H9 (cell line): Measurements from ENCODE around the gene SCUBE2. TPM values are rescaled to one million over a fixed set of nuclear protein-coding genes. Genes with fewer than 3 reads are reported as not detected.

Source experiments
- DNase-seq: peaks from one replicate; pipeline ENCODE4 v3.0.0-alpha.2; 2017
- H2AFZ ChIP-seq: one replicate; pipeline ENCODE4 v1.6.1; 2013; ENCODE audit warnings: mild to moderate bottlenecking, low read length, control low read depth, moderate library complexity
- H2AK5ac ChIP-seq: 2 replicates; pipeline ENCODE4 v1.6.1; 2013; ENCODE audit warnings: low read length, control low read depth, mixed read lengths; ENCODE audit not compliant: insufficient read length
- H2BK120ac ChIP-seq: one replicate; pipeline ENCODE4 v1.6.1; 2013; ENCODE audit warnings: low read depth, mild to moderate bottlenecking, low read length, control low read depth, inconsistent platforms; ENCODE audit not compliant: poor library complexity, severe bottlenecking
- H2BK12ac ChIP-seq: 2 replicates; pipeline ENCODE4 v1.6.1; 2013; ENCODE audit warnings: low read length, control low read depth, mixed read lengths, low read depth; ENCODE audit not compliant: insufficient read length
- H2BK15ac ChIP-seq: 2 replicates; pipeline ENCODE4 v1.6.1; 2013; ENCODE audit warnings: low read depth, low read length, control low read depth
- H2BK20ac ChIP-seq: one replicate; pipeline ENCODE4 v1.6.1; 2013; ENCODE audit warnings: low read depth, mild to moderate bottlenecking, low read length, control low read depth, inconsistent platforms; ENCODE audit not compliant: poor library complexity, severe bottlenecking
- H2BK5ac ChIP-seq: 2 replicates; pipeline ENCODE4 v1.6.1; 2013; ENCODE audit warnings: low read length, control low read depth, mixed read lengths; ENCODE audit not compliant: insufficient read length
- H3K14ac ChIP-seq: 2 replicates; pipeline ENCODE4 v1.6.1; 2013; ENCODE audit warnings: low read length, control low read depth; ENCODE audit not compliant: insufficient read depth
- H3K18ac ChIP-seq: 2 replicates; pipeline ENCODE4 v1.6.1; 2013; ENCODE audit warnings: low read depth, mild to moderate bottlenecking, mixed read lengths, low read length, control low read depth; ENCODE audit not compliant: insufficient read length
- H3K23ac ChIP-seq: 2 replicates; pipeline ENCODE4 v1.6.1; 2013; ENCODE audit warnings: low read length, control low read depth, mixed read lengths, low read depth; ENCODE audit not compliant: insufficient read length
- H3K23me2 ChIP-seq: 2 replicates; pipeline ENCODE4 v1.6.1; 2013; ENCODE audit warnings: low read depth, mild to moderate bottlenecking, mixed read lengths, low read length, control low read depth; ENCODE audit not compliant: insufficient read length, poor library complexity, severe bottlenecking
- H3K27ac ChIP-seq: 2 replicates; pipeline ENCODE4 v1.5.1; 2013; ENCODE audit warnings: low read length, control low read depth, mixed read lengths, low read depth; ENCODE audit not compliant: insufficient read length
- H3K27me3 ChIP-seq: 2 replicates; pipeline ENCODE4 v1.6.1; 2013; ENCODE audit warnings: low read length, control low read depth, inconsistent platforms; ENCODE audit not compliant: insufficient read depth
- H3K4ac ChIP-seq: 2 replicates; pipeline ENCODE4 v1.6.1; 2013; ENCODE audit warnings: low read depth, mild to moderate bottlenecking, control low read depth, inconsistent platforms, low read length, moderate library complexity
- H3K4me1 ChIP-seq: 2 replicates; pipeline ENCODE4 v1.6.1; 2013; ENCODE audit warnings: low read length, control low read depth, inconsistent platforms; ENCODE audit not compliant: insufficient read depth
- H3K4me2 ChIP-seq: 2 replicates; pipeline ENCODE4 v1.6.1; 2013; ENCODE audit warnings: low read length, control low read depth, mixed read lengths; ENCODE audit not compliant: insufficient read length, insufficient read depth
- H3K56ac ChIP-seq: 2 replicates; pipeline ENCODE4 v1.6.1; 2013; ENCODE audit warnings: low read depth, mild to moderate bottlenecking, mixed read lengths, low read length, control low read depth; ENCODE audit not compliant: insufficient read length
- H3K79me1 ChIP-seq: 2 replicates; pipeline ENCODE4 v1.6.1; 2013; ENCODE audit warnings: low read depth, mild to moderate bottlenecking, moderate library complexity, low read length, control low read depth, inconsistent platforms; ENCODE audit not compliant: insufficient read depth, poor library complexity, severe bottlenecking
- H3K79me2 ChIP-seq: 2 replicates; pipeline ENCODE4 v1.6.1; 2013; ENCODE audit warnings: low read length, control low read depth, inconsistent platforms; ENCODE audit not compliant: insufficient read depth
- H3K9ac ChIP-seq: 2 replicates; pipeline ENCODE4 v1.6.1; 2013; ENCODE audit warnings: low read length, control low read depth, mixed read lengths; ENCODE audit not compliant: insufficient read length; ENCODE audit errors: extremely low read depth
- H3K9me3 ChIP-seq: one replicate; pipeline ENCODE4 v1.6.1; 2013; ENCODE audit warnings: low read depth, low read length, inconsistent platforms; ENCODE audit not compliant: control insufficient read depth
- H3T11ph ChIP-seq: one replicate; pipeline ENCODE4 v1.6.1; 2013; ENCODE audit warnings: mild to moderate bottlenecking, low read length, control low read depth, inconsistent platforms
- H4K20me1 ChIP-seq: one replicate; pipeline ENCODE4 v1.6.1; 2013; ENCODE audit not compliant: control insufficient read depth, insufficient read length, insufficient read depth
- H4K5ac ChIP-seq: 2 replicates; pipeline ENCODE4 v1.6.1; 2013; ENCODE audit warnings: low read depth, mild to moderate bottlenecking, mixed read lengths, low read length, control low read depth; ENCODE audit not compliant: insufficient read length
- H4K8ac ChIP-seq: replicated peaks from 2 replicates; pipeline ENCODE4 v1.6.1; 2013; ENCODE audit warnings: low read length, control low read depth, mixed read lengths, low read depth; ENCODE audit not compliant: insufficient read length
- H4K91ac ChIP-seq: 2 replicates; pipeline ENCODE4 v1.6.1; 2013; ENCODE audit warnings: low read depth, mild to moderate bottlenecking, moderate library complexity, mixed read lengths, low read length, control low read depth; ENCODE audit not compliant: insufficient read length
- H3K27ac Mint-ChIP-seq, 3 experiments: 2 replicates in 2 of 3; 3 replicates in 1 of 3; pipeline ENCODE4 v1.8.0; 2020 to 2021; ENCODE audit warnings: mixed read lengths in 3 of 3, mild to moderate bottlenecking in 1 of 3, moderate library complexity in 1 of 3
- H3K27me3 Mint-ChIP-seq: 2 replicates; pipeline ENCODE4 v1.8.0; 2021; ENCODE audit warnings: low read depth, mild to moderate bottlenecking, moderate library complexity, mixed read lengths
- H3K36me3 Mint-ChIP-seq, 3 experiments: 2 replicates in 2 of 3; 3 replicates in 1 of 3; pipeline ENCODE4 v1.8.0; 2020 to 2021; ENCODE audit warnings: low read depth in 3 of 3, mixed read lengths in 3 of 3; ENCODE audit not compliant: insufficient read depth in 1 of 3
- H3K4me1 Mint-ChIP-seq, 2 experiments: 2 replicates each; pipeline ENCODE4 v1.8.0; 2020; ENCODE audit warnings: mixed read lengths in 2 of 2
- H3K4me3 Mint-ChIP-seq, 2 experiments: 2 replicates in 1 of 2; 3 replicates in 1 of 2; pipeline ENCODE4 v1.8.0; 2020 to 2021; ENCODE audit warnings: mild to moderate bottlenecking in 2 of 2, mixed read lengths in 2 of 2, moderate library complexity in 1 of 2
- H3K9me3 Mint-ChIP-seq, 2 experiments: 2 replicates in 1 of 2; 3 replicates in 1 of 2; pipeline ENCODE4 v1.8.0; 2020; ENCODE audit warnings: mild to moderate bottlenecking in 2 of 2, mixed read lengths in 2 of 2, moderate library complexity in 1 of 2
- WGBS: extraction: QIAGEN DNeasy Blood & Tissue Kit; methylation state at CpG from one replicate; pipeline ENCODE4 v1.1.7; 2013; ENCODE audit warnings: missing lambda C conversion rate, low lambda C conversion rate, mixed read lengths; ENCODE audit not compliant: insufficient read length; ENCODE audit errors: extremely low coverage; 5-methylcytosine and 5-hydroxymethylcytosine counted together
- total RNA-seq: library from RNA; stranded (reverse); gene quantifications from 2 replicates; pipeline ENCODE4 v1.2.1, GENCODE V29; 2021
- TF ChIP-seq, protein P1 (sequence below): fragments of 200-600 bp; sonication (generic); conservative IDR thresholded peaks from 3 replicates; pipeline ENCODE4 v1.8.0; 2021; ENCODE audit warnings: antibody characterized with exemption, mild to moderate bottlenecking

Gene SCUBE2
- total RNA-seq, 1 experiment from 2014 or later: 1.6 TPM

DNA sequence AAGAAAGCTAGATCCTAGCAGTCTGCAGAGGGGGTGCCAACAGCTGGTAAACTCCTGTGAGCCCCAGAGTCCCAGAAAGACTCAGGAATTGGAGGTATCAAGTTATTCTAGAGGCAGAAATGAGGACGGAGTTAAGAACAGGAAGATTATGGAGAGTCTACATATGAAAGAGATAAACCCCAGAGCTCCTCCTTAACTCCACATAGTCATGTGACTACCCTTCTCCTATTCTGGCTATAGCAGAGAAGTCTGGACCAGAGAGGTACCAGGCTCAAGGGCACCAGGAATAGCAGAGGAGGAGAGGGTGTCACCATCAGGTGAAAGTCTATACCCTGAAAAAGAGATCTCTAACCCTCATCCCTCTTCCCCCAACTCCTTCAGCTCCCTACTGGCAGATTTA, 29.6 kb downstream of the SCUBE2 start:
- Histone ChIP-seq H3K18ac (no peak overlapping the region), H3K56ac (no peak overlapping the region), H3K23me2 (no peaks in the 10 kb centered on the region), H3T11ph (no peak overlapping the region), H3K79me1 (no peaks in the 10 kb centered on the region), H2BK15ac (no peak overlapping the region), H4K5ac (no peak overlapping the region), H4K8ac (no peak overlapping the region), H2BK20ac (no peak overlapping the region), H2BK120ac (no peak overlapping the region), H2AFZ (no peak overlapping the region), H3K9ac (no peak overlapping the region), H3K27ac (no peak overlapping the region), H3K79me2 (no peaks in the 10 kb centered on the region), H2AK5ac (no peak overlapping the region), H4K91ac (no peak overlapping the region), H3K4me1 (no peaks in the 10 kb centered on the region), H3K4me2 (no peak overlapping the region), H4K20me1 (no peaks in the 10 kb centered on the region), H2BK12ac (no peak overlapping the region), H3K4ac (no peak overlapping the region), H3K14ac (no peak overlapping the region), H3K27me3 (no peaks in the 10 kb centered on the region), H3K23ac (no peak overlapping the region), H2BK5ac (no peak overlapping the region), H3K9me3 (no peaks in the 10 kb centered on the region)
- no peaks in the 10 kb centered on the region for H3K36me3 Mint-ChIP-seq
- H3K4me1 Mint-ChIP-seq: peaks cover 28% of the 10 kb centered on the region in 2 experiments
- H3K4me3 Mint-ChIP-seq: no peak overlapping the region
- H3K27me3 Mint-ChIP-seq: no peaks in the 10 kb centered on the region; the same call in 1 of the 2 replicates
- DNase-seq: no peak
- H3K9me3 Mint-ChIP-seq: no peaks in the 10 kb centered on the region
- no peak overlapping the region for H3K27ac Mint-ChIP-seq
- TF ChIP-seq, protein P1, sequence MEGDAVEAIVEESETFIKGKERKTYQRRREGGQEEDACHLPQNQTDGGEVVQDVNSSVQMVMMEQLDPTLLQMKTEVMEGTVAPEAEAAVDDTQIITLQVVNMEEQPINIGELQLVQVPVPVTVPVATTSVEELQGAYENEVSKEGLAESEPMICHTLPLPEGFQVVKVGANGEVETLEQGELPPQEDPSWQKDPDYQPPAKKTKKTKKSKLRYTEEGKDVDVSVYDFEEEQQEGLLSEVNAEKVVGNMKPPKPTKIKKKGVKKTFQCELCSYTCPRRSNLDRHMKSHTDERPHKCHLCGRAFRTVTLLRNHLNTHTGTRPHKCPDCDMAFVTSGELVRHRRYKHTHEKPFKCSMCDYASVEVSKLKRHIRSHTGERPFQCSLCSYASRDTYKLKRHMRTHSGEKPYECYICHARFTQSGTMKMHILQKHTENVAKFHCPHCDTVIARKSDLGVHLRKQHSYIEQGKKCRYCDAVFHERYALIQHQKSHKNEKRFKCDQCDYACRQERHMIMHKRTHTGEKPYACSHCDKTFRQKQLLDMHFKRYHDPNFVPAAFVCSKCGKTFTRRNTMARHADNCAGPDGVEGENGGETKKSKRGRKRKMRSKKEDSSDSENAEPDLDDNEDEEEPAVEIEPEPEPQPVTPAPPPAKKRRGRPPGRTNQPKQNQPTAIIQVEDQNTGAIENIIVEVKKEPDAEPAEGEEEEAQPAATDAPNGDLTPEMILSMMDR: no peak
- no CpG with 5 or more reads among the region's 1 CpG for WGBS
